ENCODE results near the gene A3GALT2. TPM values are rescaled to one million over a fixed set of nuclear protein-coding genes. Genes with fewer than 3 reads are reported as not detected.

A3GALT2 gene
- total and polyA plus RNA-seq, 8 donors: not detected

DNA sequence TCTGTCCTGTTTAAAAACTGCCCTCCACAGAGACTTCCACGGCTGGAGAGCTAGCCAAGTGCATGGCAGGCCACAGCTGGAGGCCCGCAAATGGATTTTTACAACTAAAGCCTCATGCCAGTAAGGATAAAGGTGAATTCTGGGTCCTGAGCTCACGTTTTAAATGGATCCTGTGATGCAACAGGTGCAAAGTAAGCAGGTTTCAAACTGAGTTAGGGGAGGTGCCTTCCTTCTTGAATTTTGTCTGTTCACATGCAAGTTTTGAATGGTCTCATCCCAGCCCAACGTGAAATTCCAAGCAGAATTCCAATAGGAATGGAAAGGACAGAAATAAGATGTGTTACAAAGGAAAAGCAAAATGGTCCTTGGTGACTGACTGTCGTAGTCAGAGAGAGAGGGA is 36.2 kb upstream of the A3GALT2 start:
- TF ChIP-seq, protein P1, sequence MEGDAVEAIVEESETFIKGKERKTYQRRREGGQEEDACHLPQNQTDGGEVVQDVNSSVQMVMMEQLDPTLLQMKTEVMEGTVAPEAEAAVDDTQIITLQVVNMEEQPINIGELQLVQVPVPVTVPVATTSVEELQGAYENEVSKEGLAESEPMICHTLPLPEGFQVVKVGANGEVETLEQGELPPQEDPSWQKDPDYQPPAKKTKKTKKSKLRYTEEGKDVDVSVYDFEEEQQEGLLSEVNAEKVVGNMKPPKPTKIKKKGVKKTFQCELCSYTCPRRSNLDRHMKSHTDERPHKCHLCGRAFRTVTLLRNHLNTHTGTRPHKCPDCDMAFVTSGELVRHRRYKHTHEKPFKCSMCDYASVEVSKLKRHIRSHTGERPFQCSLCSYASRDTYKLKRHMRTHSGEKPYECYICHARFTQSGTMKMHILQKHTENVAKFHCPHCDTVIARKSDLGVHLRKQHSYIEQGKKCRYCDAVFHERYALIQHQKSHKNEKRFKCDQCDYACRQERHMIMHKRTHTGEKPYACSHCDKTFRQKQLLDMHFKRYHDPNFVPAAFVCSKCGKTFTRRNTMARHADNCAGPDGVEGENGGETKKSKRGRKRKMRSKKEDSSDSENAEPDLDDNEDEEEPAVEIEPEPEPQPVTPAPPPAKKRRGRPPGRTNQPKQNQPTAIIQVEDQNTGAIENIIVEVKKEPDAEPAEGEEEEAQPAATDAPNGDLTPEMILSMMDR (IDR thresholded peaks at IDR 0.05): no peak
- no peak for TF ChIP-seq POLR2AphosphoS5 (IDR thresholded peaks at IDR 0.05)
- no peak for TF ChIP-seq EP300 (IDR thresholded peaks at IDR 0.05)
- no peak for TF ChIP-seq POLR2A (IDR thresholded peaks at IDR 0.05)
- Histone ChIP-seq H3K4me3 (no peak overlapping the region), H3K27ac (no peak overlapping the region), H3K27me3 (no peaks in the 10 kb centered on the region), H3K9me3 (no peaks in the 10 kb centered on the region), H3K36me3 (peaks cover 3 to 24% (median 13%) of the 10 kb centered on the region in 4 donors), H3K4me1 (peaks cover 0 to 5% (median 2%) of the 10 kb centered on the region in 4 donors)
- intact Hi-C loops (cut with DNase I; ENCODE audit: low total_unique reads): no loop called here
- no peak for DNase-seq
- WGBS, 5 donors: 92 to 98% (median 95%) methylated on average over 5 of the region's 5 CpGs

GRCh38 chr1:33354707-33355316 is 33.9 kb upstream of the A3GALT2 start:
- peaks cover 3 to 24% (median 13%) of the 10 kb centered on the region in 4 donors for H3K36me3 ChIP-seq
- intact Hi-C loops (cut with DNase I; ENCODE audit: low total_unique reads): no loop called here
- H3K27ac ChIP-seq: no peak overlapping the region
- 91 to 93% (median 92%) methylated on average over 13 to 16 of the region's 16 CpGs for WGBS, 5 donors
- DNase-seq: no peak
- no peak for TF ChIP-seq POLR2A (IDR thresholded peaks at IDR 0.05)
- TF ChIP-seq POLR2AphosphoS5 (IDR thresholded peaks at IDR 0.05): no peak
- no peaks in the 10 kb centered on the region for H3K27me3 ChIP-seq
- no peak overlapping the region for H3K4me3 ChIP-seq
- no peaks in the 10 kb centered on the region for H3K9me3 ChIP-seq
- H3K4me1 ChIP-seq: peaks cover 0 to 14% (median 11%) of the 10 kb centered on the region in 4 donors

DNA sequence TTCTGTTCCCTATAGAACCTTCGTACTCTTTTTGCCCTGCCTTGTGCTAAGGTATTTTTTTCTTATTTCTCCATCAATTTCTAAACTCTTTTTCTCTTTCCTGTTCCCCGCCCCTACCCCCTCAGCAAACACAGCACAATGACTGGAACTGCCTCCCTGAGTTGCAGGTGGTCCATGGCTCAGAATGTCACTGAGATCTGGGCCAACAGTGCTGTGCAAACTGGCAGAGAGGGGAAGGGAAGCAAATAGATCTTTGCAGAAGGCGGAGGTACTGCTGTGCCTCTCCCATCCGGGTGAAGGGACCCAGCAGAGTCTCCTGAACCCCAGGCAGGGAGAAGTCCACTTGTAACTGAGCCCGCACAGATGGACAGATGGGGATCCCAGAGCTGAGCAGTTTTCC is 32.6 kb upstream of the A3GALT2 start:
- H3K4me1 ChIP-seq: peaks cover 0 to 15% (median 11%) of the 10 kb centered on the region in 4 donors
- no peaks in the 10 kb centered on the region for H3K9me3 ChIP-seq
- H3K27me3 ChIP-seq: no peaks in the 10 kb centered on the region
- no peak for TF ChIP-seq POLR2AphosphoS5 (IDR thresholded peaks at IDR 0.05)
- TF ChIP-seq EP300 (IDR thresholded peaks at IDR 0.05): no peak
- no peak for TF ChIP-seq POLR2A (IDR thresholded peaks at IDR 0.05)
- TF ChIP-seq, protein P1 (IDR thresholded peaks at IDR 0.05): no peak
- 82 to 92% (median 90%) methylated on average over 5 of the region's 5 CpGs for WGBS, 5 donors
- DNase-seq: no peak
- H3K4me3 ChIP-seq: no peak overlapping the region
- intact Hi-C loops (cut with DNase I; ENCODE audit: low total_unique reads): no loop called here
- peaks cover 3 to 24% (median 13%) of the 10 kb centered on the region in 4 donors for H3K36me3 ChIP-seq
- H3K27ac ChIP-seq: no peak overlapping the region

DNA sequence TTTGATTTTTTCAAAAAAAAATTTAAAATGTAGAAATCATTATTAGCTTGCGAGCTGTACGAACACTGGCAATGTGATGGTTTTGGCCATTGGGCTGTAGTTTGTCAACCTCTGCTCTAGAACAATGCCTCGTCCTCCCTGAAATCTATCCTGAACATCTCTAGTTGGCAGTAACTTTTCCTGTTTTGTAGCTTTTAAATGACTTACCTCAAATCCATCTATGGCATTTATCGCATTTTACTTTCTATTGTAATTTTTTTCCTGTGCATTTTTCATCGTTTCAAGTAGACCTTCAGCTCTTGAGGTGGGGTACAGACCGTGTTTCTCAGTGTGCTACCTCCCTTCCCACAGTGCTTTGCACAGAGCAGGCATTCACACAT is 30.4 kb upstream of the A3GALT2 start:
- TF ChIP-seq POLR2A (IDR thresholded peaks at IDR 0.05) (no peak), POLR2AphosphoS5 (IDR thresholded peaks at IDR 0.05) (no peak), EP300 (IDR thresholded peaks at IDR 0.05) (no peak)
- TF ChIP-seq, protein P1 (IDR thresholded peaks at IDR 0.05): no peak
- WGBS, 5 donors: 92 to 96% (median 94%) methylated on average over 6 of the region's 6 CpGs

More for the DNA sequence above, 30.4 kb upstream of the A3GALT2 start:
- intact Hi-C loops (cut with DNase I; ENCODE audit: low total_unique reads): no loop called here
- H3K36me3 ChIP-seq: peaks cover 3 to 17% (median 13%) of the 10 kb centered on the region in 4 donors
- peaks cover 8 to 38% (median 31%) of the 10 kb centered on the region in 4 donors for H3K4me1 ChIP-seq
- H3K9me3 ChIP-seq: no peaks in the 10 kb centered on the region
- peak overlapping the region in 1 of 5 donors; percentile 100 for H3K27ac ChIP-seq
- DNase-seq: no peak
- no peak overlapping the region for H3K4me3 ChIP-seq
- no peaks in the 10 kb centered on the region for H3K27me3 ChIP-seq

All from stomach (tissue), 9 donors.